ENCODE results near the gene PCA3. TPM values are rescaled to one million over a fixed set of nuclear protein-coding genes. Genes with fewer than 3 reads are reported as not detected.

Gene PCA3
- total RNA-seq (2021): not detected in 2 replicates
- Bru-seq, nascent RNA: not detected
- BruChase-seq, experiment 1, labeled RNA remaining after a 2-hour chase: not detected
- BruChase-seq, experiment 2, labeled RNA remaining after a 6-hour chase: percentile 0 among the genes with signal in this experiment
- long read RNA-seq: 0 reads

DNA sequence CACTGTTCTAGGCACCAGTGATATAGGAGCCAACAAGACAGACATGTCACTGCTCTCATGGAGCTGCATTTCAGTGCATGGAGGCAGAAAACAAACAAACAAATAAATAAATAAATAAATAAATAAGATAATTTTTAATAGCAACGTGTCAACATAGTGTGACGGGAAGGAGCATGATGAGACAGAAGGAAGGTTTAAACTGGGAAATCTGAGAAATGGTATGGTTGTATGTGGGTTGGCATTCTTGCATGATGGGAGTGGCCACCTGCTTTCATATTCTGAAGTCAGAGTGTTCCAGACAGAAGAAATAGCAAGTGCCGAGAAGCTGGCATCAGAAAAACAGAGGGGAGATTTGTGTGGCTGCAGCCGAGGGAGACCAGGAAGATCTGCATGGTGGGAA lies at the start of gene PCA3:
TSS of gene PCA3 (plus strand) at position 301 of the 400 bp plus-strand sequence.
- CTCF ChIA-PET: no interaction called here
- DNase-seq (ENCODE audit: low spot score): no peak
- intact Hi-C loops (cut with micrococcal nuclease; ENCODE audit: unreplicated experiment): loop anchor here (5.0 kb wide), 2 partner anchors 223 to 248 kb away; no protein-coding TSS in a partner anchor

DNA sequence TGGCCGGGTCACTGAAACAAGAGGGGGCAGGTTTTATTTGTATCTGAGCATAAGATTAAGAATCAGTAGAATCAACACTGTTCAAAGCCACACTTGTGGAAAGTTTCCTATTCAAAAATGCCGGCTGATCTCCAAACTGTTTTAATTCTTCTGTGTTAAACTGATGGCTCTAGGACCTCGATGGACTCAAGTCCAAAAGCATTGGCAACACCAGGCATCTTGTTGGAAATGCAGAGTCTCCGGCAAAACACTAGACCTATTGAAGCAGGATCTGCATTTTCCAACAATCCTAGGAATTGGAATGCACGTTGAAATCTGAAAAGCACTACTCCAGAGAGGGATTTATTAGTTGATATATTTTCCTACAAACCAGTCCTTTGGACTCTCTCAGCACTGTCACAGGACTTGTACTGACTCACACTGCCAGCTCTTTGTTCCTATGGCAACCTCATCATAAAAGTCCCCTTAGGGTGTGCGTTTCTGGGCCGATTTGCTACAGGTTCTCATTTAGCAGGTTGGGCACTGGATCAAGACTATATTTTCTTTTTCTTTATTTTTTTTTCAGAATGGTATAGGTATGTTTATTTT lies 48.1 kb upstream of the PCA3 start:
- ChIA-PET POLR2A (ENCODE audit: low non-redundant PET) (no interaction called here), CTCF (no interaction called here)
- TF ChIP-seq EZH2 (IDR thresholded peaks at IDR 0.05; ENCODE audit: borderline replicate concordance, low read depth, low read length, poor library complexity, severe bottlenecking): no peak
- intact Hi-C loops (cut with micrococcal nuclease; ENCODE audit: unreplicated experiment): no loop called here
- no TSS peak for BruUV-seq (replicated peaks)
- no peaks in the 10 kb centered on the region for H3K9me3 ChIP-seq (ENCODE audit: low read depth, low read length, poor library complexity, severe bottlenecking)
- no peaks in the 10 kb centered on the region for H3K4me1 ChIP-seq (ENCODE audit: insufficient read depth, low read length, poor library complexity, severe bottlenecking)
- H3K4me3 ChIP-seq (ENCODE audit: low read depth, low read length, poor library complexity, severe bottlenecking): no peak overlapping the region
- H3K27ac ChIP-seq (ENCODE audit: low read depth, low read length, poor library complexity, severe bottlenecking): no peak overlapping the region
- H3K36me3 ChIP-seq (ENCODE audit: insufficient read depth, low read length, poor library complexity, severe bottlenecking): no peaks in the 10 kb centered on the region
- peaks cover 23% of the 10 kb centered on the region for H3K27me3 ChIP-seq (replicated peaks; ENCODE audit: insufficient read depth, low read depth, low read length, poor library complexity)
- no peak for DNase-seq (ENCODE audit: low spot score)

More for the DNA sequence above, at the start of gene PCA3:
- Histone ChIP-seq H3K4me3 (ENCODE audit: low read depth, low read length, poor library complexity, severe bottlenecking) (no peak within 1 kb of the TSS), H3K9me3 (ENCODE audit: low read depth, low read length, poor library complexity, severe bottlenecking) (no peaks in the 10 kb centered on the region), H3K27ac (ENCODE audit: low read depth, low read length, poor library complexity, severe bottlenecking) (no peak within 1 kb of the TSS), H3K27me3 (replicated peaks; ENCODE audit: insufficient read depth, low read depth, low read length, poor library complexity) (no peaks in the 10 kb centered on the region), H3K36me3 (ENCODE audit: insufficient read depth, low read length, poor library complexity, severe bottlenecking) (no peaks in the 10 kb centered on the region), H3K4me1 (ENCODE audit: insufficient read depth, low read length, poor library complexity, severe bottlenecking) (no peaks in the 10 kb centered on the region)
- POLR2A ChIA-PET (ENCODE audit: low non-redundant PET): no interaction called here
- TF ChIP-seq, protein P1, sequence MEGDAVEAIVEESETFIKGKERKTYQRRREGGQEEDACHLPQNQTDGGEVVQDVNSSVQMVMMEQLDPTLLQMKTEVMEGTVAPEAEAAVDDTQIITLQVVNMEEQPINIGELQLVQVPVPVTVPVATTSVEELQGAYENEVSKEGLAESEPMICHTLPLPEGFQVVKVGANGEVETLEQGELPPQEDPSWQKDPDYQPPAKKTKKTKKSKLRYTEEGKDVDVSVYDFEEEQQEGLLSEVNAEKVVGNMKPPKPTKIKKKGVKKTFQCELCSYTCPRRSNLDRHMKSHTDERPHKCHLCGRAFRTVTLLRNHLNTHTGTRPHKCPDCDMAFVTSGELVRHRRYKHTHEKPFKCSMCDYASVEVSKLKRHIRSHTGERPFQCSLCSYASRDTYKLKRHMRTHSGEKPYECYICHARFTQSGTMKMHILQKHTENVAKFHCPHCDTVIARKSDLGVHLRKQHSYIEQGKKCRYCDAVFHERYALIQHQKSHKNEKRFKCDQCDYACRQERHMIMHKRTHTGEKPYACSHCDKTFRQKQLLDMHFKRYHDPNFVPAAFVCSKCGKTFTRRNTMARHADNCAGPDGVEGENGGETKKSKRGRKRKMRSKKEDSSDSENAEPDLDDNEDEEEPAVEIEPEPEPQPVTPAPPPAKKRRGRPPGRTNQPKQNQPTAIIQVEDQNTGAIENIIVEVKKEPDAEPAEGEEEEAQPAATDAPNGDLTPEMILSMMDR (conservative IDR thresholded peaks at IDR 0.05; ENCODE audit: low read depth, low read length): no peak
- no peak for TF ChIP-seq EZH2 (IDR thresholded peaks at IDR 0.05; ENCODE audit: borderline replicate concordance, low read depth, low read length, poor library complexity, severe bottlenecking)
- BruUV-seq (replicated peaks): no TSS peak

GRCh38 chr9:76717176-76717575 lies 47.1 kb upstream of the PCA3 start:
- Histone ChIP-seq H3K27ac (ENCODE audit: low read depth, low read length, poor library complexity, severe bottlenecking) (no peak overlapping the region), H3K4me1 (ENCODE audit: insufficient read depth, low read length, poor library complexity, severe bottlenecking) (no peaks in the 10 kb centered on the region), H3K36me3 (ENCODE audit: insufficient read depth, low read length, poor library complexity, severe bottlenecking) (no peaks in the 10 kb centered on the region), H3K4me3 (ENCODE audit: low read depth, low read length, poor library complexity, severe bottlenecking) (no peak overlapping the region), H3K27me3 (replicated peaks; ENCODE audit: insufficient read depth, low read depth, low read length, poor library complexity) (peaks cover 17% of the 10 kb centered on the region), H3K9me3 (ENCODE audit: low read depth, low read length, poor library complexity, severe bottlenecking) (no peaks in the 10 kb centered on the region)
- DNase-seq (ENCODE audit: low spot score): no peak
- intact Hi-C loops (cut with micrococcal nuclease; ENCODE audit: unreplicated experiment): no loop called here
- POLR2A ChIA-PET (ENCODE audit: low non-redundant PET): no interaction called here
- CTCF ChIA-PET: no interaction called here
- no TSS peak for BruUV-seq (replicated peaks)
- TF ChIP-seq, protein P1 (conservative IDR thresholded peaks at IDR 0.05; ENCODE audit: low read depth, low read length): no peak
- no peak for TF ChIP-seq EZH2 (IDR thresholded peaks at IDR 0.05; ENCODE audit: borderline replicate concordance, low read depth, low read length, poor library complexity, severe bottlenecking)

GRCh38 chr9:76717613-76718012 lies 46.6 kb upstream of the PCA3 start:
- Histone ChIP-seq H3K36me3 (ENCODE audit: insufficient read depth, low read length, poor library complexity, severe bottlenecking) (no peaks in the 10 kb centered on the region), H3K9me3 (ENCODE audit: low read depth, low read length, poor library complexity, severe bottlenecking) (no peaks in the 10 kb centered on the region), H3K27me3 (replicated peaks; ENCODE audit: insufficient read depth, low read depth, low read length, poor library complexity) (peaks cover 17% of the 10 kb centered on the region), H3K4me1 (ENCODE audit: insufficient read depth, low read length, poor library complexity, severe bottlenecking) (no peaks in the 10 kb centered on the region), H3K27ac (ENCODE audit: low read depth, low read length, poor library complexity, severe bottlenecking) (no peak overlapping the region), H3K4me3 (ENCODE audit: low read depth, low read length, poor library complexity, severe bottlenecking) (no peak overlapping the region)
- POLR2A ChIA-PET (ENCODE audit: low non-redundant PET): no interaction called here
- intact Hi-C loops (cut with micrococcal nuclease; ENCODE audit: unreplicated experiment): no loop called here
- no peak for DNase-seq (ENCODE audit: low spot score)
- BruUV-seq (replicated peaks): no TSS peak
- TF ChIP-seq, protein P1 (conservative IDR thresholded peaks at IDR 0.05; ENCODE audit: low read depth, low read length): no peak
- no peak for TF ChIP-seq EZH2 (IDR thresholded peaks at IDR 0.05; ENCODE audit: borderline replicate concordance, low read depth, low read length, poor library complexity, severe bottlenecking)
- CTCF ChIA-PET: no interaction called here

Measured in A673 (cell line).